ENCODE data around the gene RNF207.

- TF ChIP-seq CTCF (IDR thresholded peaks at IDR 0.05; ENCODE audit: extremely low read depth in 1 of 2, insufficient read depth in 1 of 2, low read depth in 1 of 2, low read length in 2 of 2) (no peak), POLR2AphosphoS5 (IDR thresholded peaks at IDR 0.05; ENCODE audit: insufficient read depth, low read depth, low read length) (no peak)
Observed at GRCh38 chr1:6262555-6263420, 56.9 kb downstream of the RNF207 start.

All from endothelial cell of umbilical vein (primary cell).